HL-60 (cell line): ENCODE results near the gene TELO2.

Source experiments
- DNase-seq, 2 experiments: peaks; one replicate each; pipeline ENCODE4 v3.0.0-alpha.2; 2010 to 2020; ENCODE audit warnings: low read depth in 1 of 2, low spot score in 1 of 2
- H3K27ac ChIP-seq: fragments of 250-450 bp; sonication (Bioruptor Pico); replicated peaks from 2 replicates; pipeline ENCODE4 v1.5.1; 2020; ENCODE audit warnings: mild to moderate bottlenecking, moderate library complexity
- H3K27me3 ChIP-seq: fragments of 250-450 bp; sonication (Bioruptor Pico); 2 replicates; pipeline ENCODE4 v1.5.1; 2021; ENCODE audit warnings: mild to moderate bottlenecking, moderate library complexity; ENCODE audit not compliant: insufficient read depth, poor library complexity, severe bottlenecking
- H3K4me3 ChIP-seq: replicated peaks from 2 replicates; pipeline ENCODE4 v1.5.1; 2011; ENCODE audit warnings: mild to moderate bottlenecking, control low read depth, low read length; ENCODE audit not compliant: insufficient read depth
- CTCF ChIP-seq: IDR thresholded peaks from one replicate; pipeline ENCODE4 v1.5.1; 2011; ENCODE audit warnings: low read length, control low read depth, inconsistent platforms; ENCODE audit not compliant: insufficient read depth
- GABPA ChIP-seq: IDR thresholded peaks from 2 replicates; pipeline ENCODE4 v1.6.1; 2012; ENCODE audit warnings: low read depth
- POLR2AphosphoS5 ChIP-seq: IDR thresholded peaks from 2 replicates; pipeline ENCODE4 v1.6.1; 2012; ENCODE audit warnings: low read depth
- REST ChIP-seq: IDR thresholded peaks from 2 replicates; pipeline ENCODE4 v1.6.1; 2012; ENCODE audit warnings: low read depth; ENCODE audit not compliant: insufficient replicate concordance
- SPI1 ChIP-seq: IDR thresholded peaks from 2 replicates; pipeline ENCODE4 v1.6.1; 2012; ENCODE audit warnings: low read depth, mild to moderate bottlenecking, borderline replicate concordance

TELO2 gene

GRCh38 chr16:1459967-1460366 is 33.2 kb upstream of the TELO2 start:
- Histone ChIP-seq H3K4me3 (no peak overlapping the region), H3K27me3 (no peaks in the 10 kb centered on the region), H3K27ac (no peak overlapping the region)
- TF ChIP-seq GABPA, result no peak
- no peak for TF ChIP-seq CTCF
- no peak for TF ChIP-seq REST
- no peak for TF ChIP-seq SPI1
- TF ChIP-seq POLR2AphosphoS5, result no peak; the same call in 1 of the 2 replicates
- no peak for DNase-seq

- Histone ChIP-seq H3K27ac (no peak overlapping the region), H3K27me3 (no peaks in the 10 kb centered on the region), H3K4me3 (no peak overlapping the region)
- no peak for DNase-seq
- TF ChIP-seq GABPA (no peak), SPI1 (no peak), CTCF (no peak), POLR2AphosphoS5 (no peak), REST (no peak)
Measured at GRCh38 chr16:1460602-1461138, 32.5 kb upstream of the TELO2 start.

- Histone ChIP-seq H3K27ac (no peak overlapping the region), H3K4me3 (no peak overlapping the region), H3K27me3 (no peaks in the 10 kb centered on the region)
- TF ChIP-seq REST, result no peak
- no peak for TF ChIP-seq POLR2AphosphoS5
- no peak for DNase-seq
Measured at GRCh38 chr16:1461146-1461545, 32.0 kb upstream of the TELO2 start.
